Sigmoid colon (tissue), 7 donors: ENCODE data around the gene SKI. TPM values are rescaled to one million over a fixed set of nuclear protein-coding genes. Genes with fewer than 3 reads are reported as not detected.
A peak's percentile ranks its signal among the peaks of the same experiment; 100 is the strongest.

Source experiments
- DNase-seq: peaks from one replicate; pipeline ENCODE4 v3.0.0-alpha.2; 2019
- H3K27ac ChIP-seq, 4 donors: fragments of 200-600 bp; sonication (generic); one replicate each; pipeline ENCODE4 v1.5.1; 2016 to 2019; ENCODE audit warnings: mild to moderate bottlenecking in 1 of 4
- H3K27me3 ChIP-seq, 3 donors: fragments of 200-600 bp; sonication (generic); one replicate each; pipeline ENCODE4 v1.5.1; 2019; ENCODE audit warnings: mild to moderate bottlenecking in 1 of 3
- H3K36me3 ChIP-seq, 4 donors: fragments of 200-600 bp; sonication (generic); one replicate each; pipeline ENCODE4 v1.5.1; 2016 to 2019
- H3K4me1 ChIP-seq, 4 donors: fragments of 200-600 bp; sonication (generic); one replicate each; pipeline ENCODE4 v1.5.1; 2017 to 2019
- H3K4me3 ChIP-seq, 4 donors: fragments of 200-600 bp; sonication (generic); one replicate each; pipeline ENCODE4 v1.5.1; 2017 to 2019; ENCODE audit warnings: mild to moderate bottlenecking in 2 of 4, moderate library complexity in 1 of 4
- H3K9me3 ChIP-seq, 4 donors: fragments of 200-600 bp in 3 of 4; sonication (generic) in 3 of 4; one replicate each; pipeline versions ENCODE4 v1.5.1 to v1.6.1; 2013 to 2019
- EP300 ChIP-seq, 4 donors: sonication (generic); formaldehyde crosslinking; IDR thresholded peaks; one replicate each; pipeline ENCODE4 v1.6.1; 2017; ENCODE audit warnings: antibody characterized with exemption in 4 of 4
- POLR2A ChIP-seq, 2 donors: fragments of 450-650 bp; IDR thresholded peaks; one replicate each; pipeline ENCODE4 v1.6.1; 2016; ENCODE audit warnings: antibody characterized with exemption in 2 of 2, mild to moderate bottlenecking in 2 of 2, moderate library complexity in 2 of 2
- POLR2AphosphoS5 ChIP-seq, 4 donors: sonication (generic); formaldehyde crosslinking; IDR thresholded peaks; one replicate each; pipeline ENCODE4 v1.6.1; 2017; ENCODE audit warnings: antibody characterized with exemption in 4 of 4
- WGBS, 2 donors: extraction: QIAGEN DNeasy Blood & Tissue Kit; methylation state at CpG; one replicate each; pipeline ENCODE4 v1.1.7; 2013; 5-methylcytosine and 5-hydroxymethylcytosine counted together
- intact Hi-C: fragments of 100-400 bp; cut with DNase I; formaldehyde crosslinking; loops from one replicate; pipeline ENCODE4 v1.15.1; 2023
- polyA plus RNA-seq, 3 donors: library from polyadenylated mRNA; stranded (reverse); fragments of 200-250 nt; gene quantifications; one replicate each; pipeline ENCODE4 v1.2.3, GENCODE V29; 2013
- total RNA-seq, 4 donors: library from RNA; depleted of rRNA; stranded (reverse); fragments of >200 nt; gene quantifications; one replicate each; pipeline ENCODE4 v1.1.0, GENCODE V29; 2016
- TF ChIP-seq, protein P1 (sequence below), 4 experiments: fragments of 450-650 bp in 3 of 4; fragments of 200-600 bp in 1 of 4; IDR thresholded peaks; one replicate each; pipeline ENCODE4 v1.5.1; 2016 to 2019; ENCODE audit warnings: antibody characterized with exemption in 4 of 4, mild to moderate bottlenecking in 3 of 4, moderate library complexity in 2 of 4
- donor health status: healthy with polysubstance abuse.
- donor health status: Bipolar disorder and iron deficiency.
- donor health status: healthy.

SKI gene
- total and polyA plus RNA-seq, 7 donors, result 5.8 to 50.4 (median 19.3) TPM

DNA sequence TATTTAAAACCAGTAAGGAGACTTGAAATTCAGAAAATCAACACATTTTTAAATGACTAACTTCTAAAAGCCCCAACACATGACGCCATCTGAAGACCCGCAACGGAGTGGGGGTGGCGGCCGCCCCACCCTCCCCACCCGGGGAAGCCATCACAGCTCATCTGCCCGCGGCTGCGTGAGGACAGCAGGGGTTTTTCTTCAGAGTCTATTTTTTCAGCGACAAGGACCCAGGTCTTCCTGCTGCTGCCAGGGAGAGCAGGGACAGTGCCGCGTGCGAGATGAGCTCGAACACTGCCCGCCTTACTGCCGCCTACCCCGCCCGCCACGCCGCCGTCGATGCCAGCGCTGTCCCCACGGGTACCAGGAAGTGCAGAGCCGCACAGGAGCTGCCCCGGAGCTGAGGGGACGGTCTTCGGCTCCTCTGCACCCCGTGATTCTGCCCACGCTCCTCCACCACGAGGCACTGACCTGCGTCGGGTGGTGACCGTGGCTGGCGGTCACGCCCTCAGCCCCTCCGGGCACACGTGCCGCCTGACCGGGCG lies 79.0 kb downstream of the SKI start:
- Histone ChIP-seq H3K4me3 (no peak overlapping the region), H3K4me1 (peaks cover 0 to 67% (median 54%) of the 10 kb centered on the region in 4 donors), H3K27ac (peak overlapping the region in 2 of 4 donors; percentile 27 to 74), H3K27me3 (no peaks in the 10 kb centered on the region), H3K9me3 (no peaks in the 10 kb centered on the region), H3K36me3 (peaks cover 10 to 58% (median 40%) of the 10 kb centered on the region in 4 donors)
- intact Hi-C loops, result no loop called here
- TF ChIP-seq POLR2AphosphoS5 (IDR thresholded peaks at IDR 0.05) (no peak), POLR2A (IDR thresholded peaks at IDR 0.05) (no peak), EP300 (IDR thresholded peaks at IDR 0.05) (no peak)
- TF ChIP-seq, protein P1, sequence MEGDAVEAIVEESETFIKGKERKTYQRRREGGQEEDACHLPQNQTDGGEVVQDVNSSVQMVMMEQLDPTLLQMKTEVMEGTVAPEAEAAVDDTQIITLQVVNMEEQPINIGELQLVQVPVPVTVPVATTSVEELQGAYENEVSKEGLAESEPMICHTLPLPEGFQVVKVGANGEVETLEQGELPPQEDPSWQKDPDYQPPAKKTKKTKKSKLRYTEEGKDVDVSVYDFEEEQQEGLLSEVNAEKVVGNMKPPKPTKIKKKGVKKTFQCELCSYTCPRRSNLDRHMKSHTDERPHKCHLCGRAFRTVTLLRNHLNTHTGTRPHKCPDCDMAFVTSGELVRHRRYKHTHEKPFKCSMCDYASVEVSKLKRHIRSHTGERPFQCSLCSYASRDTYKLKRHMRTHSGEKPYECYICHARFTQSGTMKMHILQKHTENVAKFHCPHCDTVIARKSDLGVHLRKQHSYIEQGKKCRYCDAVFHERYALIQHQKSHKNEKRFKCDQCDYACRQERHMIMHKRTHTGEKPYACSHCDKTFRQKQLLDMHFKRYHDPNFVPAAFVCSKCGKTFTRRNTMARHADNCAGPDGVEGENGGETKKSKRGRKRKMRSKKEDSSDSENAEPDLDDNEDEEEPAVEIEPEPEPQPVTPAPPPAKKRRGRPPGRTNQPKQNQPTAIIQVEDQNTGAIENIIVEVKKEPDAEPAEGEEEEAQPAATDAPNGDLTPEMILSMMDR (IDR thresholded peaks at IDR 0.05), result no peak
- DNase-seq, result no peak
- 95 to 96% methylated on average over 41 of the region's 41 CpGs for WGBS, 2 donors

DNA sequence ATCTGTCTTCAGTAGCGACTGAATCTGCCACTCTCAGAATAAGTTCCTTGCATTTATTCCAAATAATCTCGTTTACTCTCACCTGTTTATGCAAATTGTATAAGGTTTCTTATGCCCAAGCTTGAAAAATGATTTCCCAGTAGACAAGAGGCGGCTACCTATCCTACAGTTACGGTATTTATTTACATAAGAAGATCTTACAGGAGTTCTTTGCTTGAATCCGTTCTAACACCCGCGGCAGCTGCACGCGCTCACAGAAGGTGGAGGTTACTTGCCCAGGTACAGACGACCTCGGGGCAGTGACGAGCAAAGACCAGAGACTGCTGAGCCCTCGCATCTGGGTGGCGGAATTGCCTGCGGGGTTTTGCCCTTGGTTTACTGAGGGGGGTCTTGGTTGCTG lies 79.9 kb downstream of the SKI start:
- Histone ChIP-seq H3K4me1 (peaks cover 0 to 67% (median 58%) of the 10 kb centered on the region in 4 donors), H3K36me3 (peaks cover 10 to 57% (median 39%) of the 10 kb centered on the region in 4 donors), H3K27ac (no peak overlapping the region), H3K9me3 (no peaks in the 10 kb centered on the region), H3K27me3 (no peaks in the 10 kb centered on the region), H3K4me3 (no peak overlapping the region)
- WGBS, 2 donors, result 91 to 93% methylated on average over 15 of the region's 15 CpGs
- intact Hi-C loops, result no loop called here
- DNase-seq, result no peak
- TF ChIP-seq, protein P1 (IDR thresholded peaks at IDR 0.05), result no peak
- TF ChIP-seq POLR2A (IDR thresholded peaks at IDR 0.05) (no peak), EP300 (IDR thresholded peaks at IDR 0.05) (no peak), POLR2AphosphoS5 (IDR thresholded peaks at IDR 0.05) (no peak)

DNA sequence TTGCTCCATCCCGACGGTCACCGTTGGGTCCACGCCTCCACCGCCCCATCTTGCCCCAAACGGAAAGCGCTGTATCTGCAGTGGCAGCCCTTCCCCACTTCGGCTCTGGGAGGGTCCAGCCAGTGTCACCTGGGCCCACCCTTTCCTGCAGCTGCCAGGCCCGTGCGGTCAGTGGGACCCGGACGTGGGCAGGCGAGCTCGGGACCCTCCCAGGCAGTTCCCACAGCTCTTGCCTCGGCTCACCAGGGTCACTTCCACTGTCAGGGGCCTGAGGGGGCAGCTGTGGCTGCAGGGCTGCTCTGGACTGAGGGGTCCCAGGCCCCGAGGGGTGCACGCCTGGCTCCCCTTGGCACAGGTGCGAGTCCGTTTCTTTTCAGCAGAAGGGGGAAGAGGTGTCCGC lies 80.7 kb downstream of the SKI start:
- no peak for DNase-seq
- 95% methylated on average over 20 of the region's 20 CpGs for WGBS, 2 donors
- Histone ChIP-seq H3K9me3 (no peaks in the 10 kb centered on the region), H3K4me3 (no peak overlapping the region), H3K36me3 (peaks cover 10 to 48% (median 32%) of the 10 kb centered on the region in 4 donors), H3K4me1 (peaks cover 0 to 68% (median 61%) of the 10 kb centered on the region in 4 donors), H3K27me3 (no peaks in the 10 kb centered on the region), H3K27ac (no peak overlapping the region)
- TF ChIP-seq, protein P1 (IDR thresholded peaks at IDR 0.05), result no peak
- TF ChIP-seq EP300 (IDR thresholded peaks at IDR 0.05), result no peak
- no peak for TF ChIP-seq POLR2AphosphoS5 (IDR thresholded peaks at IDR 0.05)
- TF ChIP-seq POLR2A (IDR thresholded peaks at IDR 0.05), result no peak
- intact Hi-C loops, result no loop called here

DNA sequence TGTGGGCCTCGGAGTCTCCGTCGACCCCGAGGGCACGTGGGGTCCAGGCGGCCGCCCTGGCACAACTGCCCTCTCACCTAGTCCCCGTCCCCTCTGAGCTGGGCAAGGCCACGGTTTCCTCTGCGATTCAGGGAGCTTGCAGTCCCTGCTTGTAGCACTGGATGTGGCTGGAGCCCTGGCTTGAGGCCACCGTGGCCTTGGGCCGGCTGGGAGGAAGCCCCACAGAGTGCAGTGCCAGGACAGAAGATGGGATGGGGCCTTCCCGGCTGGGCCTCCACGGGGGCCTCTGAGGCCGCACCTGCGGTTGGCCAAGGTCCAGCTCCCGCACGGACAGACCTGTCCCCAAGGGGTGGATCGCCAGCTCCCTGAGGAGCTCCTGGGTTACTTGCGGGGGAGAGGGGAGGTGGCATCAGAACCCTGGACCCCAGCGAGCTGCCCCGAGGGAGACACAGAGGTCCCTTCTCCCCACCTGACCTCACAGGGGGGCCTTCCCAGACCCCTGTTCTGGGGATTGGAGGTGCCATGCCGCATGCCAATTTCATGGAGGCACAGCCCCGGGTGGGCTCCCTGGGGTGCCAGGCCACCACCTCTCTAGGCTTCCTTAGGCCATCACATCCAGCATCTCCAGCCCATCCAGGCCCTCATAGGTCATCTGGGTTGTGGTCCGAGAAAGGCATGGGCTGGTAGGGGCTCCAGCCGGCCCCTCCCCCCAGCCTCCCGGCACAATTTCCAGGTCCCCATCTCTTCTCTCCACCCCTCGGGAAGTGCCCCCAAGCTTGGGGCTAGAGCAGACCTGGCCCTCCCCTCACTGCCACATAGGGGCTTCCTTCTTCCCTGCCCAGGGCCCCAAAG lies 82.4 kb downstream of the SKI start:
- WGBS, 2 donors, result 74 to 81% methylated on average over 28 of the region's 28 CpGs
- Histone ChIP-seq H3K27me3 (no peaks in the 10 kb centered on the region), H3K4me3 (no peak overlapping the region), H3K27ac (peak overlapping the region; percentile 91 to 96 (median 93)), H3K36me3 (peaks cover 10 to 38% (median 23%) of the 10 kb centered on the region in 4 donors), H3K4me1 (peaks cover 0 to 67% (median 60%) of the 10 kb centered on the region in 4 donors), H3K9me3 (no peaks in the 10 kb centered on the region)
- no peak for TF ChIP-seq POLR2AphosphoS5 (IDR thresholded peaks at IDR 0.05)
- no peak for TF ChIP-seq POLR2A (IDR thresholded peaks at IDR 0.05)
- TF ChIP-seq EP300 (IDR thresholded peaks at IDR 0.05), result no peak
- TF ChIP-seq, protein P1 (IDR thresholded peaks at IDR 0.05), result no peak
- intact Hi-C loops, result loop anchor here (5.0 kb wide), 2 partner anchors 33 to 72 kb away; no protein-coding TSS in a partner anchor
- DNase-seq, result peak; percentile 83
